Hepatocyte (in vitro differentiated cells): ENCODE results near the gene PSME1.

Experiments
- EZH2 ChIP-seq: fragments of 200-600 bp; sonication (generic); IDR thresholded peaks from 2 replicates; pipeline ENCODE4 v1.6.1; 2016; ENCODE audit warnings: antibody characterized with exemption, mild to moderate bottlenecking, borderline replicate concordance
- EZH2phosphoT487 ChIP-seq: fragments of 200-600 bp; sonication (generic); IDR thresholded peaks from one replicate; pipeline ENCODE4 v1.6.1; 2018; ENCODE audit warnings: antibody characterized with exemption, mild to moderate bottlenecking, low read depth, moderate library complexity; ENCODE audit not compliant: unreplicated experiment, severe bottlenecking
- TF ChIP-seq, protein P1 (sequence below): fragments of 200-600 bp; sonication (generic); IDR thresholded peaks from 2 replicates; pipeline ENCODE4 v1.5.1; 2016; ENCODE audit warnings: antibody characterized with exemption, mild to moderate bottlenecking; ENCODE audit not compliant: poor library complexity

DNA sequence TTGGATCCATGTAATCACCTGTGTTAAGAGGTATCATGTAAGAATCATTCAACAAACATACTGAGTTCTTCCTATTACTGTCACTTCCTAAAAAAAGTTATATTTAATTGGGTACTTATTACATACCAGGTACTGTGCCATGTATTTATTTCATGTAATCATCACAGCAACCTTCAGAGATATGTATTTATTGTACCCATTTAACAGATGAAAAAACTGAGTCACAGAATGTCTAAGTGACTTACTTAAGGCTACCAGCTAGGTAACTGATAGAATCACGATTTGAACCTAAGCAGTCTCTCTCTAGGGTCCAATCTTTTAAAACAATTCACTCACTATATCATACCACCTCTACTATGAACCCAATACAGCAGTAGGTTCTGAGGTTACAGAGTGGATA, 8.5 kb downstream of the PSME1 start:
- TF ChIP-seq, protein P1, sequence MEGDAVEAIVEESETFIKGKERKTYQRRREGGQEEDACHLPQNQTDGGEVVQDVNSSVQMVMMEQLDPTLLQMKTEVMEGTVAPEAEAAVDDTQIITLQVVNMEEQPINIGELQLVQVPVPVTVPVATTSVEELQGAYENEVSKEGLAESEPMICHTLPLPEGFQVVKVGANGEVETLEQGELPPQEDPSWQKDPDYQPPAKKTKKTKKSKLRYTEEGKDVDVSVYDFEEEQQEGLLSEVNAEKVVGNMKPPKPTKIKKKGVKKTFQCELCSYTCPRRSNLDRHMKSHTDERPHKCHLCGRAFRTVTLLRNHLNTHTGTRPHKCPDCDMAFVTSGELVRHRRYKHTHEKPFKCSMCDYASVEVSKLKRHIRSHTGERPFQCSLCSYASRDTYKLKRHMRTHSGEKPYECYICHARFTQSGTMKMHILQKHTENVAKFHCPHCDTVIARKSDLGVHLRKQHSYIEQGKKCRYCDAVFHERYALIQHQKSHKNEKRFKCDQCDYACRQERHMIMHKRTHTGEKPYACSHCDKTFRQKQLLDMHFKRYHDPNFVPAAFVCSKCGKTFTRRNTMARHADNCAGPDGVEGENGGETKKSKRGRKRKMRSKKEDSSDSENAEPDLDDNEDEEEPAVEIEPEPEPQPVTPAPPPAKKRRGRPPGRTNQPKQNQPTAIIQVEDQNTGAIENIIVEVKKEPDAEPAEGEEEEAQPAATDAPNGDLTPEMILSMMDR, result no peak
- TF ChIP-seq EZH2phosphoT487 (no peak), EZH2 (no peak)
